HUES64 (cell line): ENCODE data around the gene RALGAPA2.

Experiments used
- H3K27ac ChIP-seq: 2 replicates; pipeline ENCODE4 v1.7.0; 2013; ENCODE audit warnings: low read depth, low read length, inconsistent platforms
- H3K27me3 ChIP-seq: 2 replicates; pipeline ENCODE4 v1.6.1; 2013; ENCODE audit warnings: mild to moderate bottlenecking, low read length; ENCODE audit not compliant: insufficient read depth
- H3K36me3 ChIP-seq: 2 replicates; pipeline ENCODE4 v1.6.1; 2013; ENCODE audit warnings: mild to moderate bottlenecking, low read length; ENCODE audit not compliant: insufficient read depth
- H3K4me1 ChIP-seq: 2 replicates; pipeline ENCODE4 v1.6.1; 2013; ENCODE audit warnings: mild to moderate bottlenecking, low read length, moderate library complexity; ENCODE audit not compliant: insufficient read depth
- H3K4me3 ChIP-seq: 2 replicates; pipeline ENCODE4 v1.5.1; 2013; ENCODE audit warnings: mild to moderate bottlenecking, low read length, moderate library complexity
- H3K9ac ChIP-seq: 2 replicates; pipeline ENCODE4 v1.6.1; 2013; ENCODE audit warnings: mild to moderate bottlenecking, low read depth, low read length
- H3K9me3 ChIP-seq: 2 replicates; pipeline ENCODE4 v1.6.1; 2013; ENCODE audit warnings: low read depth, low read length; ENCODE audit not compliant: insufficient read depth
- WGBS: fragments of 150-250, 120-280 bp; methylation state at CpG from one replicate; pipeline ENCODE4 v1.1.7; 2013; ENCODE audit warnings: missing lambda C conversion rate; 5-methylcytosine and 5-hydroxymethylcytosine counted together

The RALGAPA2 gene

DNA sequence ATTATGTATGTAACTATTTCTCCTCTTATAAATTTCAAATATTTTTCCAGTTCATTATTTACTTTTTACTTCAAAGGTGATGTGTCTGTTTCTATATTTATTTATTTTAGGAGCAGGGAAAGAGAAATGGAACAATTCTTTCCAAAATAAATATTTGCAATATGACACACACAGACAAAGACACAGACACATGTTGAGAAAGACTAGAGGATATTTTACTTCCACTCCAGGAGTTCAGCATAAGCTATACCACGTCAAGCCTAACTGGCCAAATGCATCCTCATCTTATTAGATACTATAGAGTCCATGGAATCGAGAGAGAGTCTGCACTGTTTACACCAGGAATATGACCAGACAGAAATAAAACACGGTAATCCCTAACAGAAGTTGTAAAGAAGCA lies 13.3 kb downstream of the RALGAPA2 start:
- Histone ChIP-seq H3K36me3 (no peaks in the 10 kb centered on the region), H3K9me3 (no peaks in the 10 kb centered on the region), H3K4me3 (no peak overlapping the region), H3K4me1 (no peaks in the 10 kb centered on the region), H3K27ac (no peak overlapping the region), H3K27me3 (no peaks in the 10 kb centered on the region), H3K9ac (no peak overlapping the region)
- 93% methylated on average over 3 of the region's 3 CpGs for WGBS

DNA sequence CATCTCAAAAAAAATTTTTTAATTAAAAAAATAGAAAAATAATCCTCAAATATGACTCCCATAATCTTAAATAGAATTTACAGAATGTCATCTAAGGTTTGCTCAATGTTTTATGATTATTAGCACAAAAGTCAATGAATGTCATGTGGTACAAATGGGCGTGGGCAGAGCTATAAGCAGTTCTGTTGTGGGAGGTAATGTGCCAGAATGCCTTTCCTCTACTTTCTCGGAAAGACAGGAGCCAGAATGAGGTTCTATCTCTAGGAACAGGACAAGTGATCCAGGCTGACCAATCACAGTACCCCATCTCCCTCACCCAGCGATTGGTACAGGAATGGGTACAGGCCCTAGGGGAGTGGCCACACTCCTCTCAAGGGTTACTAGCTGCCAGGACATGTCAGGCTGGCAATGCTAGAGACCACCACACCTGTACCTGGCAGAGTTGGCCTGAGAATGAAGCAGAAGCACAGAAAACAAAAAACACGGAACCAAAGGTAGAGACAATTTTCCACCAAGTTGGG lies 15.1 kb downstream of the RALGAPA2 start:
- Histone ChIP-seq H3K27me3 (no peaks in the 10 kb centered on the region), H3K27ac (no peak overlapping the region), H3K4me1 (no peaks in the 10 kb centered on the region), H3K36me3 (no peaks in the 10 kb centered on the region), H3K9ac (no peak overlapping the region), H3K4me3 (no peak overlapping the region), H3K9me3 (no peaks in the 10 kb centered on the region)
- 93% methylated on average over 4 of the region's 4 CpGs for WGBS

DNA sequence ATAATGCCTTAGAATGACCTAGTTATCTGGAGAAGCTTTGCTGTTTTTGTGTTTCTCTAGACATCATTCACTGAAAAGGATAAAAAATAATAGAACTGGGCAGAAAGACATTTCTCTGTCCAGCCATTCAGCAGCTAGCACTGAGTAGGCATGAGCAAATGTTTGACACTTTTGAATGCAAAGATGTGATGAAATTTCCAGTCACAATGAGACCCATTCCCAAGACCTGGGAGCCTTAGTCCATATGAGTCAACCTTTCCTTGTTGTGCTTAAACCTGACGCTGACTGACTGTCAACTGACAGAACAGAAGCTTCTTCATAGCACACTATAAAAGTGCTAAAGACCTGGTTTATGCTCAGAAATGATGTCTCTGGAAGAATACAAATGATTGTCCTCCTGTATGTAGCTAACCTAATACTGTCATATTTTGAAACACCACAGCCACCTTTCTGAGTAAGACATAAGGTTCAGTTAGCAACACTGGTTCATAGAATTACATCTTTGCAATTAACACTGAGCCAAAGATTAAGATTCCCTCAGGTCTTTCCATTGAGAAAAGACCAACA lies 17.1 kb downstream of the RALGAPA2 start:
- 82% methylated on average over 1 of the region's 1 CpG for WGBS
- H3K9me3 ChIP-seq: no peaks in the 10 kb centered on the region
- no peak overlapping the region for H3K9ac ChIP-seq

DNA sequence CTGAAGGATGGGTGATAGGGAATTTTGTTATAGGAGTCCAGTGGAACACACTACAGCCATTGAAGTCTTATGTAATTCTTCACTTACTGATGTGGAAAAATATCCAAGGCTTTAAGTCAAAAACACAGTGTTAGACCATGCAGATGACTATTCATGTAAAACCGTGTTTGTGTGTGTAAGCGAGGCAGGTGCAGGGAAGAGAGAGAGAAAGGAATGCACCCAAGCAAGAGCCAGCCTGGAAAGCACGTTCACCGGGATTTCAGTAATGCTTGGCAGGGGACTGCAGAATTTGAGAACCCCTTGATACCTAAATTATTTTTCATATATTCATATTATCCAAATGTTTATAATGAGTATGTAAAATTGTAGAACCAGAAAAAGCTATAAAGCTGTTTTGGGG lies 17.9 kb downstream of the RALGAPA2 start:
- H3K36me3 ChIP-seq: no peaks in the 10 kb centered on the region
- no peaks in the 10 kb centered on the region for H3K4me1 ChIP-seq
- H3K27ac ChIP-seq: no peak overlapping the region
- H3K9ac ChIP-seq: no peak overlapping the region
- H3K27me3 ChIP-seq: no peaks in the 10 kb centered on the region
- WGBS: 88% methylated on average over 3 of the region's 4 CpGs
- no peak overlapping the region for H3K4me3 ChIP-seq
- H3K9me3 ChIP-seq: no peaks in the 10 kb centered on the region

More for the DNA sequence above, 17.1 kb downstream of the RALGAPA2 start:
- no peak overlapping the region for H3K4me3 ChIP-seq
- H3K27ac ChIP-seq: no peak overlapping the region
- H3K4me1 ChIP-seq: no peaks in the 10 kb centered on the region
- H3K27me3 ChIP-seq: no peaks in the 10 kb centered on the region
- no peaks in the 10 kb centered on the region for H3K36me3 ChIP-seq

DNA sequence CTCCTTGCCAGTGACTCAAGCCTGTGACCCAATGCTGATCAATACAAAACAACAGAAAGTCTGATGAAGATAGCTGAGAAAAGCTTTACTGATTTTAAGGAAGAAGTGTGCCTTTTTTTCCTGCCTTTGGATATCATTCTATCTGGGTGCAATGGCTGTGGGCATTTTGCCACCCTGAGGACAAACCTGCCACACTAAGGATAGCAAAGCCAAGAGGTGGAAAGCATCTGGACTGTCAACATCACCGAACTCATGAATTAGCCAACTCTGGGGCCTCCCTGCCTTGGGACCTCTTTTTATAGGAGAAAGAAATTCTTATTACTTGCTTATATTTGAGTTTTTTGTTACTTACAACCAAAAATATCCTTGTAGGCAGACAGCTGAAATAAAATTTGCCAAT lies 19.9 kb downstream of the RALGAPA2 start:
- no peaks in the 10 kb centered on the region for H3K4me1 ChIP-seq
- H3K36me3 ChIP-seq: no peaks in the 10 kb centered on the region
- no peak overlapping the region for H3K4me3 ChIP-seq
- 89% methylated on average over 1 of the region's 1 CpG for WGBS
- H3K27me3 ChIP-seq: no peaks in the 10 kb centered on the region
- no peak overlapping the region for H3K27ac ChIP-seq
- H3K9me3 ChIP-seq: no peaks in the 10 kb centered on the region
- no peak overlapping the region for H3K9ac ChIP-seq

DNA sequence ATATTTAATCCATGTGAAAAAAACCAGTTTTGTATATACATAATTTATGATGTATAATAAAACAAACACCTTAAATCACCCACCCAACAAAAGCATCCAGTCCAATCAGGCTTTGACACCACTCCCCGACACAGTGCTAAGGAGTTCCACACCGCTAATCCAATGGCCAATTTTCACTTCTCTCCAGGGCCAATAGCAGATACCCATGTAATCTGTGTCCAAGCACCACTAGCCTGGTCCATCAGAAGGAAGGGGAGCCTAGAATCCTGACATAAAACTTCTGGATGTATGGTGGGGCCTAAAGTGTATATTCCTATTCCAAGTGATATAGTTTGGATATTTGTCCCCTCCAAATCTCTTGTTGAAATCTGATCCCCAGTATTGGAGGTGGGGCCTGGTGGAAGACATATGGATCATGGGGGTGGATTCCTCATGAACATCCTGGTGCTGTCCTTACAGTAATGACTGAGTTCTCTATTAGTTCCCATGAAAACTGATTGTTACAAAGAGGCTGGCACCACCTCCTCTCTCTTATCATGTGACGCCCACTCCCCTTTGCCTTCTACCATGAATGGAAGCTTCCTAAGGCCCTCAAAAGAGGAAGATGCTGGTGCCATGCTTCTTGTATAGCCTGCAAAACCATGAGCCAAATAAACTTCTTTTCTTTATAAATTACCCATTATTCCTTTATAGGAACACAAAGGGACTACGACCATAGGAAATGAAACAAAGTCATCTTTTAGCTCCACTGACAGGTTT lies 20.8 kb downstream of the RALGAPA2 start:
- 92% methylated on average over 4 of the region's 4 CpGs for WGBS
- no peak overlapping the region for H3K27ac ChIP-seq

DNA sequence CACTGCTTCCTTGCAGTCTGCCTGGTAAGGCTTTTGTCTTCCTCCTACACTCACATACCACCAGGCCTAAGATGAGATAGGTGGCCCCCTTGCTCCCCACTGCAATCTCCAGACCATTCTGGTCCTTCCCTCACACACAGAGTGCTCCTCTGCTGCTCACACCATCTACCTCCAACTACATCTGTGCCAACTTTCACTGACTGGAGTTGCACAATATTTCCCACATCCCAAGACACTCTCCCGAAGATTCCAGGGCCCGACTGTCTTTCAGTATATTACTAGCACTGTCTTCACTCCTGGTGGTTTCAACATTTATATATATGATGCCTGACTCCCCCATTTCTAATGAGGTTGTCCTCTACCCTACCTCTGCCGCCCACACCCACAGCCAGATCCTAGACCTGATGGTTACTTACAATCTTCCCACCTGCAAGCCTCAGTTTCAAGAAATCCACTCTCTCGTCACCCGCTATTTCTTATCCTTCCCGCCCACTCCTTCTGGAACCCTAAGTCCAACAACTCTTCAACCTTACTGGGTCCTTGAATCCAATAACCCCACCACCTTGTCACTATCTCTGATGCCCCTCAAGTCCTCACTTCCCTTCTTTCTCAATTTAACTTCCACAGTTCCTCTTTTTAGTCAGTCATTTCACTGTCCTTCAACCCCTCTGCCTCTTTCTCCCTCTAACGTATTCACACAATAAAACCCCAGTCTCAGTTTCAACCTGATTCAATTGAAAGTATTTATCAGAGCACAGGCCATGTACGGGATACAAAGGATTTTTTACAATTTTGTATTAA lies 21.6 kb downstream of the RALGAPA2 start:
- Histone ChIP-seq H3K27ac (no peak overlapping the region), H3K9me3 (no peaks in the 10 kb centered on the region), H3K4me3 (no peak overlapping the region), H3K4me1 (no peaks in the 10 kb centered on the region), H3K36me3 (no peaks in the 10 kb centered on the region), H3K9ac (no peak overlapping the region), H3K27me3 (no peaks in the 10 kb centered on the region)
- WGBS: 94% methylated on average over 7 of the region's 8 CpGs

More for the DNA sequence above, 20.8 kb downstream of the RALGAPA2 start:
- Histone ChIP-seq H3K4me3 (no peak overlapping the region), H3K9me3 (no peaks in the 10 kb centered on the region), H3K27me3 (no peaks in the 10 kb centered on the region), H3K4me1 (no peaks in the 10 kb centered on the region), H3K36me3 (no peaks in the 10 kb centered on the region), H3K9ac (no peak overlapping the region)

DNA sequence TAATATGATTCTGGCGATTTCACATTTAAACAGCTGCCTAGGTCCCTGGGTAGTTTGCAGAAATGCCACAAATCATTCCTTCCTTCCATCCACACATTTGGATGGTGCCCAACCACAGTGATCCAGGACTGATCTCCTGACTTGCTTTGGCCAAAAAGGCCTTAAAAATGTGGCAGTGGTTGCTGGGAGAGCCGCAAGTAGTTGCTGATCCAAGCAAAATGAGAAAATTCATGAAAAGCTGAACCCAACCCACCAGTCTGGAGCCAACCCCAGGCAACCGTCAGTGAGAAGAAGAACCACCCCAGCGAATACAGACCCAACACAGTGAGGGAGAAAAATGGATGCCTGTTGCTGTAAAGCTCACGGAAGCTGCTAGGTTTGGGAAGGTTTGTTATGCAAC lies 25.1 kb downstream of the RALGAPA2 start:
- Histone ChIP-seq H3K27ac (no peak overlapping the region), H3K4me3 (no peak overlapping the region), H3K9me3 (no peaks in the 10 kb centered on the region), H3K4me1 (no peaks in the 10 kb centered on the region), H3K36me3 (no peaks in the 10 kb centered on the region), H3K27me3 (no peaks in the 10 kb centered on the region), H3K9ac (no peak overlapping the region)
- 94% methylated on average over 5 of the region's 5 CpGs for WGBS

DNA sequence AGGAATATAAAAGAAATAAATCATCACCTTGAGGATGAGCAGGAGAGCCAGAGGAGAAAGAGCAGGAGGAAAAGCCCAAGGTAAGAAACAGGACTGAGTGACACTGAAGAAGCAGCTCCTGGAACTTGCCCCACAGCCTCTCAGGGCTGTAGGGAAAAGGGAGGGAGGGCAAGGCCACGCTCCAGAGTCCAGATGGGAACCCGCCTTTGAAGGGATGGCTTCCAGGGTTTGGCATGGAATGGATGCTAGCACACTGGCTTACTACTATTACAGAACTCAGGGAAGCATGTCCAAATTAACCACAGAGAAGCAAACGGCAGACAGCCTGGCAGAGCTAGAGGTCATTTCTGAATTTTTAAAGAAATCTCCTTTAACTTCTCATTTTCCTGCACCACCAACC lies 26.8 kb downstream of the RALGAPA2 start:
- 95% methylated on average over 3 of the region's 3 CpGs for WGBS
- no peak overlapping the region for H3K4me3 ChIP-seq

DNA sequence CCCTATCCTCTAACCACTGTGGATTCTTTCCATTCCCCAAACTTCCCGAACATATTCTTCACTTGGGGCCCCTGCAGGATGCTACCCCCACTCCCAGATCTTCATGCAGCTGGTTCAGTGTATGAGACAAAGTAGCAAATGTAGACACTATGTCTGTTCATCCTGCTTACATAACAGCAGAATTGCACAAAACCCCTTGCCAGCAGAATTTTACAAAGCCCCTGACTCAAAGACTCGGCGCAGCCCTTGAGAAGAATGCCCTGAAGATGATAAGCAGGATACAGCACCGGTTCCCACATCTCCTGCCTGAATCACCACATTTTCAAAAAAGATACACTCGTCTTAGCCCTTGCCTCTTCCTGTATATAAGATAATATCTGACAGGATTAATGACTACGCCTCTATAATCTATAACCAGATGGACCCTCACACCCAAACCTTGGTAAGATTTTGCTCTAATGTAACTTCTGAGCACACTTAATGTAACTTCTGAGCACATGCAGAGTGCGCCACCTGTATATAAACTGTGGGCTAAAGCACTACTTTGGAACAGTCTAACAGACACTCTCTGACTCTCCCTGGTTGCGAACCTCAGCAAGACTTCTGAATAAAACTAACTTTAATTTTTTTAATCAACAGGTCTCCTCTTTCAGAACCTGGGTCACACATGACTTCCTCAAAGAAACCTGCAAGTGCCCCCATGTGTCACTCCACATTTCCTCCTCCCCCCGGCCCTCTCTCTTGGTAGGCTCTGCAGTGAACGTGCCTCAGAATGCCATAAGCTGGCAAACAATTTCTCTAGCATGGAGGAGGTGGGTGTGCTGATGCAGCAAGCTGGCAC lies 28.7 kb downstream of the RALGAPA2 start:
- Histone ChIP-seq H3K36me3 (no peaks in the 10 kb centered on the region), H3K9me3 (no peaks in the 10 kb centered on the region), H3K27me3 (no peaks in the 10 kb centered on the region), H3K9ac (no peak overlapping the region), H3K27ac (no peak overlapping the region), H3K4me1 (peaks cover 9% of the 10 kb centered on the region; the same call in 1 of the 2 replicates), H3K4me3 (no peak overlapping the region)
- 88% methylated on average over 9 of the region's 10 CpGs for WGBS

More for the DNA sequence above, 26.8 kb downstream of the RALGAPA2 start:
- H3K4me1 ChIP-seq: peaks cover 9% of the 10 kb centered on the region; the same call in 1 of the 2 replicates
- no peaks in the 10 kb centered on the region for H3K36me3 ChIP-seq
- no peak overlapping the region for H3K9ac ChIP-seq
- no peak overlapping the region for H3K27ac ChIP-seq
- no peaks in the 10 kb centered on the region for H3K9me3 ChIP-seq
- no peaks in the 10 kb centered on the region for H3K27me3 ChIP-seq
